ENCODE measurements around the gene FAM72A.
"Not testable (repeated sequence)": the region's sequence is repeated elsewhere in the genome, so short reads cannot be mapped to it uniquely, and the experiment has no call there.

Gene FAM72A

GRCh38 chr1:206167350-206168029, 35.1 kb downstream of the FAM72A start:
- DNase-seq = not testable (repeated sequence)

- DNase-seq = no peak
Observed at GRCh38 chr1:206145771-206146290, 56.8 kb downstream of the FAM72A start.

GRCh38 chr1:206144605-206145004, 58.0 kb downstream of the FAM72A start:
- DNase-seq = peak; percentile 14

GRCh38 chr1:206143537-206144172, 59.0 kb downstream of the FAM72A start:
- no peak for DNase-seq

- DNase-seq = no peak
Observed at GRCh38 chr1:206142770-206143169, 59.9 kb downstream of the FAM72A start.

GRCh38 chr1:206142011-206142410, 60.6 kb downstream of the FAM72A start:
- no peak for DNase-seq

GRCh38 chr1:206136241-206136640, 66.4 kb downstream of the FAM72A start:
- no peak for DNase-seq

Measured in NCI-H748 treated with DMSO at 0.1 percent for 48 hours (cell line).